WTC11 (cell line): Measurements from ENCODE around the gene TUSC2. TPM values are rescaled to one million over a fixed set of nuclear protein-coding genes. Genes with fewer than 3 reads are reported as not detected.
A peak's percentile ranks its signal among the peaks of the same experiment; 100 is the strongest.

Experiments
- AR ChIP-seq: fragments of 250-450 bp; sonication (Bioruptor Pico); IDR thresholded peaks from 2 replicates; pipeline ENCODE4 v1.9.0; 2021; ENCODE audit warnings: mild to moderate bottlenecking
- ATF1 ChIP-seq: sonication (generic); formaldehyde crosslinking; IDR thresholded peaks from 2 replicates; pipeline ENCODE4 v1.8.1; 2023; ENCODE audit warnings: mild to moderate bottlenecking, moderate library complexity, missing genetic modification reagents
- CBFB ChIP-seq: sonication (generic); formaldehyde crosslinking; IDR thresholded peaks from 2 replicates; pipeline ENCODE4 v1.8.1; 2022; ENCODE audit warnings: mild to moderate bottlenecking, low read depth, missing genetic modification reagents
- CREM ChIP-seq: sonication (generic); formaldehyde crosslinking; IDR thresholded peaks from 2 replicates; pipeline ENCODE4 v1.8.1; 2022; ENCODE audit warnings: mild to moderate bottlenecking, missing genetic modification reagents, moderate library complexity
- E2F1 ChIP-seq: sonication (generic); formaldehyde crosslinking; IDR thresholded peaks from 2 replicates; pipeline ENCODE4 v1.8.0; 2022; ENCODE audit warnings: mild to moderate bottlenecking, missing genetic modification reagents
- ERG ChIP-seq: fragments of 250-450 bp; sonication (Bioruptor Pico); IDR thresholded peaks from 2 replicates; pipeline ENCODE4 v1.8.0; 2021; ENCODE audit warnings: mild to moderate bottlenecking
- FOXJ3 ChIP-seq: sonication (generic); formaldehyde crosslinking; IDR thresholded peaks from 2 replicates; pipeline ENCODE4 v1.9.0; 2021; ENCODE audit warnings: missing genetic modification reagents, mild to moderate bottlenecking, borderline replicate concordance
- FOXP1 ChIP-seq: sonication (generic); formaldehyde crosslinking; IDR thresholded peaks from 2 replicates; pipeline ENCODE4 v1.8.0; 2022; ENCODE audit warnings: missing genetic modification reagents, mild to moderate bottlenecking, moderate library complexity, borderline replicate concordance
- GABPB1 ChIP-seq: sonication (generic); formaldehyde crosslinking; IDR thresholded peaks from 2 replicates; pipeline ENCODE4 v1.8.1; 2023; ENCODE audit warnings: mild to moderate bottlenecking, missing genetic modification reagents
- GRHL2 ChIP-seq: fragments of 250-450 bp; sonication (Bioruptor Pico); IDR thresholded peaks from 2 replicates; pipeline ENCODE4 v1.8.0; 2022; ENCODE audit warnings: mild to moderate bottlenecking, moderate library complexity; ENCODE audit not compliant: insufficient replicate concordance, severe bottlenecking
- GTF2I ChIP-seq: fragments of 250-450 bp; sonication (Bioruptor Pico); conservative IDR thresholded peaks from 2 replicates; pipeline ENCODE4 v1.4.0; 2021; ENCODE audit warnings: mild to moderate bottlenecking
- JUN ChIP-seq: sonication (generic); formaldehyde crosslinking; IDR thresholded peaks from 2 replicates; pipeline ENCODE4 v1.8.0; 2023; ENCODE audit warnings: mild to moderate bottlenecking, missing genetic modification reagents
- RELA ChIP-seq: sonication (generic); formaldehyde crosslinking; IDR thresholded peaks from 2 replicates; pipeline ENCODE4 v1.8.1; 2022; ENCODE audit warnings: missing genetic modification reagents, mild to moderate bottlenecking, borderline replicate concordance
- SP1 ChIP-seq: sonication (generic); formaldehyde crosslinking; conservative IDR thresholded peaks from 2 replicates; pipeline ENCODE4 v1.8.1; 2022; ENCODE audit warnings: missing genetic modification reagents
- TEAD1 ChIP-seq: sonication (generic); formaldehyde crosslinking; IDR thresholded peaks from 2 replicates; pipeline ENCODE4 v1.8.0; 2022; ENCODE audit warnings: mild to moderate bottlenecking, missing genetic modification reagents
- TP53 ChIP-seq: sonication (generic); formaldehyde crosslinking; IDR thresholded peaks from 2 replicates; pipeline ENCODE4 v1.8.1; 2023; ENCODE audit warnings: mild to moderate bottlenecking, missing genetic modification reagents
- USF1 ChIP-seq: sonication (generic); formaldehyde crosslinking; IDR thresholded peaks from 2 replicates; pipeline ENCODE4 v1.8.0; 2022; ENCODE audit warnings: mild to moderate bottlenecking, missing genetic modification reagents
- ZMAT4 ChIP-seq: fragments of 250-450 bp; sonication (Bioruptor Pico); IDR thresholded peaks from 2 replicates; pipeline ENCODE4 v1.9.0; 2021; ENCODE audit warnings: mild to moderate bottlenecking
- ZNF219 ChIP-seq: sonication (generic); formaldehyde crosslinking; IDR thresholded peaks from 2 replicates; pipeline ENCODE4 v1.8.0; 2023; ENCODE audit warnings: missing genetic modification reagents, mild to moderate bottlenecking, borderline replicate concordance
- ZNF281 ChIP-seq: sonication (generic); formaldehyde crosslinking; IDR thresholded peaks from 2 replicates; pipeline ENCODE4 v1.8.0; 2023; ENCODE audit warnings: mild to moderate bottlenecking, missing genetic modification reagents
- ZNF416 ChIP-seq: fragments of 250-450 bp; sonication (Bioruptor Pico); IDR thresholded peaks from 2 replicates; pipeline ENCODE4 v1.9.0; 2021; ENCODE audit warnings: mild to moderate bottlenecking, inconsistent platforms
- total RNA-seq: library from RNA; stranded (reverse); gene quantifications from 3 replicates; pipeline ENCODE4 v1.2.3, GENCODE V29; 2021
- TF ChIP-seq, protein P1 (sequence below): sonication (generic); formaldehyde crosslinking; IDR thresholded peaks from 2 replicates; pipeline ENCODE4 v1.8.1; 2023; ENCODE audit warnings: mild to moderate bottlenecking, missing genetic modification reagents, borderline replicate concordance
- TF ChIP-seq, protein P2 (sequence below): sonication (generic); formaldehyde crosslinking; IDR thresholded peaks from 2 replicates; pipeline ENCODE4 v1.8.0; 2022; ENCODE audit warnings: mild to moderate bottlenecking, missing genetic modification reagents

The TUSC2 gene
- total RNA-seq, 1 experiment from 2014 or later = 41.1 TPM

DNA sequence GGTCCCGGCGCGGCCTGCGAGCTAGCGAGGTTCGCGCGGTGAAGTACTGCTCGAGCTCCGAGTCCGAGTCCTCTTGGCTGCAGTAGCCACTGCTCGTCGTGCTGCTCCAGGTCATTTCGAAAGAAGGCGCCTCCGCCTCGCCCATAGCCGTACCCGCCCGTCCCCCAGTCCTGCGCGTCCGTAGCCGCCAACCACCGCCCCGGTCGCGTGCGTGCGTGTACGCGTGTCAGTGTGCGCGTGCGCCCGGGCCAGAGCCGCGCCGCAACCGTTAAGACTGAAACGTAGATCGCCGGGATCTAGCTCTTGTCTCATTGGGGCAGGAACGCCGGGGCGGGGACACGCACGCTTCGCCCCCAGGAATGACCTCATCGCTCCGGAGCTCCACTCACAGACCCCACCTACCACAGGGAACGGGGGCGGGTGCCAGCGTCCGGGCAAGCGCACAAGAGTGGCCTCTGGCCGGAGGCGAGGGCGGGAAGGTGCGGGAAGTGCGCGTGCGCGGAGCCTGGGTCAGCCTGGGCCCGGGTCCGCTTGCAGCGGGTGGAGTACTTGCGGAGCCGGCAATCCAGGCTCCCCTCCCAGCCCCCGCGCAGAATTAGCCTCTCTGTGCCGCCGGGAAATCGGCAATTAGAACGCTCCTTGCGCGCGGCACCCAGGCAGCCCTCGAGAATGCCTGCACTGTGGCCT is 9.3 kb upstream of the TUSC2 start (continued):
- TF ChIP-seq ZNF219 (CRISPR knock-in tag) = no peak
- no peak for TF ChIP-seq ZMAT4
- no peak for TF ChIP-seq AR (CRISPR knock-in tag)
- no peak for TF ChIP-seq JUN (CRISPR knock-in tag)
- TF ChIP-seq ATF1 = no peak
- TF ChIP-seq CREM (CRISPR knock-in tag) = peak; percentile 69
- peak; percentile 87; the same call in 1 of the 2 replicates for TF ChIP-seq TEAD1 (CRISPR knock-in tag)
- TF ChIP-seq ERG (CRISPR knock-in tag) = no peak
- TF ChIP-seq TP53 (CRISPR knock-in tag) = no peak; the same call in 1 of the 2 replicates
- no peak for TF ChIP-seq RELA (CRISPR knock-in tag)
- no peak for TF ChIP-seq FOXJ3 (CRISPR knock-in tag)
- TF ChIP-seq, protein P1, sequence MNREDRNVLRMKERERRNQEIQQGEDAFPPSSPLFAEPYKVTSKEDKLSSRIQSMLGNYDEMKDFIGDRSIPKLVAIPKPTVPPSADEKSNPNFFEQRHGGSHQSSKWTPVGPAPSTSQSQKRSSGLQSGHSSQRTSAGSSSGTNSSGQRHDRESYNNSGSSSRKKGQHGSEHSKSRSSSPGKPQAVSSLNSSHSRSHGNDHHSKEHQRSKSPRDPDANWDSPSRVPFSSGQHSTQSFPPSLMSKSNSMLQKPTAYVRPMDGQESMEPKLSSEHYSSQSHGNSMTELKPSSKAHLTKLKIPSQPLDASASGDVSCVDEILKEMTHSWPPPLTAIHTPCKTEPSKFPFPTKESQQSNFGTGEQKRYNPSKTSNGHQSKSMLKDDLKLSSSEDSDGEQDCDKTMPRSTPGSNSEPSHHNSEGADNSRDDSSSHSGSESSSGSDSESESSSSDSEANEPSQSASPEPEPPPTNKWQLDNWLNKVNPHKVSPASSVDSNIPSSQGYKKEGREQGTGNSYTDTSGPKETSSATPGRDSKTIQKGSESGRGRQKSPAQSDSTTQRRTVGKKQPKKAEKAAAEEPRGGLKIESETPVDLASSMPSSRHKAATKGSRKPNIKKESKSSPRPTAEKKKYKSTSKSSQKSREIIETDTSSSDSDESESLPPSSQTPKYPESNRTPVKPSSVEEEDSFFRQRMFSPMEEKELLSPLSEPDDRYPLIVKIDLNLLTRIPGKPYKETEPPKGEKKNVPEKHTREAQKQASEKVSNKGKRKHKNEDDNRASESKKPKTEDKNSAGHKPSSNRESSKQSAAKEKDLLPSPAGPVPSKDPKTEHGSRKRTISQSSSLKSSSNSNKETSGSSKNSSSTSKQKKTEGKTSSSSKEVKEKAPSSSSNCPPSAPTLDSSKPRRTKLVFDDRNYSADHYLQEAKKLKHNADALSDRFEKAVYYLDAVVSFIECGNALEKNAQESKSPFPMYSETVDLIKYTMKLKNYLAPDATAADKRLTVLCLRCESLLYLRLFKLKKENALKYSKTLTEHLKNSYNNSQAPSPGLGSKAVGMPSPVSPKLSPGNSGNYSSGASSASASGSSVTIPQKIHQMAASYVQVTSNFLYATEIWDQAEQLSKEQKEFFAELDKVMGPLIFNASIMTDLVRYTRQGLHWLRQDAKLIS = 0 out of 2 replicates have a peak, but pooled peaks have one; percentile 64
- TF ChIP-seq USF1 = 0 out of 2 replicates have a peak, but pooled peaks have one; percentile 15
- peak; percentile 56; the same call in 1 of the 2 replicates for TF ChIP-seq ZNF281 (CRISPR knock-in tag)
- TF ChIP-seq SP1 (CRISPR knock-in tag) = peak; percentile 79; the same call in 1 of the 2 replicates
- 0 out of 2 replicates have a peak, but pooled peaks have one; percentile 10 for TF ChIP-seq CBFB (CRISPR knock-in tag)
- no peak for TF ChIP-seq E2F1 (CRISPR knock-in tag)
- TF ChIP-seq, protein P2, sequence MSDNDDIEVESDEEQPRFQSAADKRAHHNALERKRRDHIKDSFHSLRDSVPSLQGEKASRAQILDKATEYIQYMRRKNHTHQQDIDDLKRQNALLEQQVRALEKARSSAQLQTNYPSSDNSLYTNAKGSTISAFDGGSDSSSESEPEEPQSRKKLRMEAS (CRISPR knock-in tag) = peak; percentile 95
- no peak for TF ChIP-seq GRHL2 (CRISPR knock-in tag)
- TF ChIP-seq FOXP1 = peak; percentile 91
- no peak; the same call in 1 of the 2 replicates for TF ChIP-seq ZNF416 (CRISPR knock-in tag)
- TF ChIP-seq GABPB1 = peak; percentile 50; the same call in 1 of the 2 replicates
- no peak for TF ChIP-seq GTF2I
